ENCODE data around the gene TCERG1.

DNA sequence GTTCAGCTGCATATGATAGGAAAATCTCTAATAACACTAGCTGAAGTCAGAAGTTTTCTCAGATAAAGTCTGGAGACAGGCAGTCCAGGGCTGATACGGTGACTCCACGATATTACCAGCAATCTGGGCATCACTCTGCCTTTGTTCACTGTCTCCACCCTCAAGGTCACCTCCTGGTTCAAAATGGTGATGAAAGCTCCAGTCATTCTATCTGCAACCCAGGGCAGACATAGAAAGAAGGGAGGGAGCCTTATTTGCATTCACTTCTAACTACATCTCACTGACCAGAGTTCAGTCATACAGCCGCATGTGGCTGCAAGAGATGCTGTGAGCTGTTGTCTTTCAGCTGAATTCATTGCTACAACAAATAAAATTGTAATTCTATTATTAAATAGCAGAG lies 91.3 kb downstream of the TCERG1 start:
- TF ChIP-seq POLR2A (IDR thresholded peaks at IDR 0.05), result no peak
- TF ChIP-seq, protein P1, sequence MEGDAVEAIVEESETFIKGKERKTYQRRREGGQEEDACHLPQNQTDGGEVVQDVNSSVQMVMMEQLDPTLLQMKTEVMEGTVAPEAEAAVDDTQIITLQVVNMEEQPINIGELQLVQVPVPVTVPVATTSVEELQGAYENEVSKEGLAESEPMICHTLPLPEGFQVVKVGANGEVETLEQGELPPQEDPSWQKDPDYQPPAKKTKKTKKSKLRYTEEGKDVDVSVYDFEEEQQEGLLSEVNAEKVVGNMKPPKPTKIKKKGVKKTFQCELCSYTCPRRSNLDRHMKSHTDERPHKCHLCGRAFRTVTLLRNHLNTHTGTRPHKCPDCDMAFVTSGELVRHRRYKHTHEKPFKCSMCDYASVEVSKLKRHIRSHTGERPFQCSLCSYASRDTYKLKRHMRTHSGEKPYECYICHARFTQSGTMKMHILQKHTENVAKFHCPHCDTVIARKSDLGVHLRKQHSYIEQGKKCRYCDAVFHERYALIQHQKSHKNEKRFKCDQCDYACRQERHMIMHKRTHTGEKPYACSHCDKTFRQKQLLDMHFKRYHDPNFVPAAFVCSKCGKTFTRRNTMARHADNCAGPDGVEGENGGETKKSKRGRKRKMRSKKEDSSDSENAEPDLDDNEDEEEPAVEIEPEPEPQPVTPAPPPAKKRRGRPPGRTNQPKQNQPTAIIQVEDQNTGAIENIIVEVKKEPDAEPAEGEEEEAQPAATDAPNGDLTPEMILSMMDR (IDR thresholded peaks at IDR 0.05 in 4 of 5, conservative IDR thresholded peaks at IDR 0.05 in 1 of 5), result no peak
